Spinal cord (tissue), 10 donors: Measurements from ENCODE around the gene SUN2. TPM values are rescaled to one million over a fixed set of nuclear protein-coding genes. Genes with fewer than 3 reads are reported as not detected.
A peak's percentile ranks its signal among the peaks of the same experiment; 100 is the strongest.
"Not testable (repeated sequence)": the region's sequence is repeated elsewhere in the genome, so short reads cannot be mapped to it uniquely, and the experiment has no call there.

Experiments used
- DNase-seq, 6 donors: peaks; one replicate each; pipeline versions ENCODE4 v3.0.0 to v3.0.0-alpha.2; 2013 to 2015; ENCODE audit warnings: low spot score in 6 of 6, low read depth in 4 of 6
- H3K27ac ChIP-seq: one replicate; pipeline ENCODE4 v1.5.1; 2013; ENCODE audit warnings: low read depth, low read length, control low read depth
- H3K27me3 ChIP-seq: one replicate; pipeline ENCODE4 v1.6.1; 2013; ENCODE audit warnings: low read length; ENCODE audit not compliant: control insufficient read depth, insufficient read depth
- H3K36me3 ChIP-seq: one replicate; pipeline ENCODE4 v1.6.1; 2013; ENCODE audit warnings: low read length; ENCODE audit not compliant: control insufficient read depth, insufficient read depth
- H3K4me1 ChIP-seq: one replicate; pipeline ENCODE4 v1.6.1; 2013; ENCODE audit warnings: low read length; ENCODE audit not compliant: control insufficient read depth, insufficient read depth
- H3K4me3 ChIP-seq: one replicate; pipeline ENCODE4 v1.5.1; 2013; ENCODE audit warnings: low read depth, low read length, control low read depth
- H3K9me3 ChIP-seq: one replicate; pipeline ENCODE4 v1.6.1; 2013; ENCODE audit warnings: low read length; ENCODE audit not compliant: control insufficient read depth, insufficient read depth
- WGBS: methylation state at CpG from one replicate; pipeline ENCODE4 v1.1.5; 2013; ENCODE audit warnings: missing lambda C conversion rate; ENCODE audit not compliant: insufficient coverage; 5-methylcytosine and 5-hydroxymethylcytosine counted together
- long read RNA-seq, 4 donors: transcript quantifications; one replicate each; lab custom pipeline, GENCODE V29; 2026
- polyA plus RNA-seq, 2 donors: library from polyadenylated mRNA; unstranded; fragments of 120-200 nt; gene quantifications; one replicate each; pipeline ENCODE4 v1.2.1, GENCODE V29; 2013; ENCODE audit not compliant: insufficient read length in 2 of 2
- total RNA-seq, 2 donors: library from RNA; depleted of rRNA in 1 of 2; stranded (reverse); fragments of 120-200 nt in 1 of 2; fragments of >200 nt in 1 of 2; gene quantifications; one replicate each; pipeline versions ENCODE4 v1.2.3 to v1.2.4, GENCODE V29; 2013 to 2014
- donor health status: healthy.

The SUN2 gene, protein sequence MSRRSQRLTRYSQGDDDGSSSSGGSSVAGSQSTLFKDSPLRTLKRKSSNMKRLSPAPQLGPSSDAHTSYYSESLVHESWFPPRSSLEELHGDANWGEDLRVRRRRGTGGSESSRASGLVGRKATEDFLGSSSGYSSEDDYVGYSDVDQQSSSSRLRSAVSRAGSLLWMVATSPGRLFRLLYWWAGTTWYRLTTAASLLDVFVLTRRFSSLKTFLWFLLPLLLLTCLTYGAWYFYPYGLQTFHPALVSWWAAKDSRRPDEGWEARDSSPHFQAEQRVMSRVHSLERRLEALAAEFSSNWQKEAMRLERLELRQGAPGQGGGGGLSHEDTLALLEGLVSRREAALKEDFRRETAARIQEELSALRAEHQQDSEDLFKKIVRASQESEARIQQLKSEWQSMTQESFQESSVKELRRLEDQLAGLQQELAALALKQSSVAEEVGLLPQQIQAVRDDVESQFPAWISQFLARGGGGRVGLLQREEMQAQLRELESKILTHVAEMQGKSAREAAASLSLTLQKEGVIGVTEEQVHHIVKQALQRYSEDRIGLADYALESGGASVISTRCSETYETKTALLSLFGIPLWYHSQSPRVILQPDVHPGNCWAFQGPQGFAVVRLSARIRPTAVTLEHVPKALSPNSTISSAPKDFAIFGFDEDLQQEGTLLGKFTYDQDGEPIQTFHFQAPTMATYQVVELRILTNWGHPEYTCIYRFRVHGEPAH
- total RNA-seq: 10 to 100 TPM; 33.2 to 43.6 TPM
- 10 to 100 TPM; 48.4 to 66.9 TPM for polyA plus RNA-seq
- long read RNA-seq, donor 1, partial matches to known transcripts: 0 of 6 reads
- long read RNA-seq, donor 1, other reads (novel, unspliced or antisense): 6 of 6 reads
- long read RNA-seq, donor 2: 0 reads
- long read RNA-seq, donor 3, partial matches to known transcripts: 0 of 1 reads
- long read RNA-seq, donor 3, other reads (novel, unspliced or antisense): 0 of 1 reads
- long read RNA-seq, donor 4: 0 reads

DNA sequence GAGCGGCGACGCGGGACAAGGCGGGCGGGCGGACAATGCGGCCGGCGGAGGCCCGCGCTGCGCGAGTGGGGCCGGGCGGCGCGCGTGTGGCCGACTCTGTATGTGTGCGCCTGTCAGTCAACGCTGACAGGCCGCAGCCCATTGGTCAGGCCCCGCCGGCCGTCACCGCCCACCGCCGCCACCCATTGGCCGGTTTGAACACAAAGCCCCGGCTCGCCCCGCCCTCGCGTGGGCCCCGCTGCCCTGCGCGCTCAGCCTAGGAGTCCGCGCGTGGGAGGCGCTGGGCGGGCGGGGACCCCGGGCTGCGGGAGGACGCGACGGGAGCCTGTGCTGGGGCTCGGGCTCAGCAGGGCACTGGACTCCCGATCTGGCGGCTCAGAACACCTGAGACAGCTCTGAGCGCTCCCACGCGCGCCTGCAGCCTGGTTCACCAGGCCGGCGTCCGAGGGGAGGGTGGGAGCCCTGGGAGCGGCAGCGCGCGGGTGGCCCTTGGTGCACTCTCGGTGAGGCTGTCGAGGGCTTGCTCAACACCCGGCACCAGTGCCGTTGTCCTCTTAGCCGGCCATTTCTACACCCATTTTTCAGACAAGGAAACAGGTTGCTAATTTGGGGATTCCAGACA is at the start of gene SUN2:
Gene SUN2 (minus strand): TSS at position 88 of the 622 bp plus-strand sequence. CDS start 3,370 bp downstream, outside the sequence.
- DNase-seq: peak; percentile 72 to 97 (median 85)
- Histone ChIP-seq H3K27ac (peak within 1 kb of the TSS; percentile 75), H3K36me3 (peaks cover 18% of the 10 kb centered on the region), H3K4me3 (peak within 1 kb of the TSS; percentile 58), H3K4me1 (peaks cover 48% of the 10 kb centered on the region), H3K27me3 (no peaks in the 10 kb centered on the region), H3K9me3 (no peaks in the 10 kb centered on the region)
- WGBS: under 1% methylated on average over 68 of the region's 68 CpGs

DNA sequence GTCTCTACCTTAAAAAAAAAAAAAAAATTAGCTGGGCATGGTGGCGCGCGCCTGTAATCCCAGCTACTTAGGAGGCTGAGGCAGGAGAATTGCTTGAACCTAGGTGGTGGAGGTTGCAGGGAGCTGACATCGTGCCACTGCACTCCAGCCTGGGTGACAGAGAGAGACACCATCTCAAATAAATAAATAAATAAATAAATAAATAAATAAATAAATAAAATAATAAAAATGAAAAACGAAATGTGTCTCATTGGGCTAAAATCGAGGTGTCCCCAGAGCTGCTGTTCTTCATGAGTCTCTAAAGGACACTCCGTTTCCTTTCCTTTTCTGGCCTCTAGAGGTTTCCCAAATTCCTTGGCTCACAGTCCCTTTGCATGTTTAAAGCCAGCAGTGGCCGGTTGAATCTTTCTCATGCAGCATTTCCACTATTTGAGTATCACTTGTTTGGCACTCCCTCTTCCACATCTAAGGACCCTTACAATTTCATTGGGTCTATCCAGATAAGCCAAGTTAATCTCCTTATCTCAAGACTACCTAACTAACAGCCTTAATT is 49.3 kb upstream of the SUN2 start:
- 55% methylated on average over 3 of the region's 8 CpGs for WGBS
- not testable (repeated sequence) for H3K27ac ChIP-seq, H3K9me3 ChIP-seq, H3K4me1 ChIP-seq, H3K4me3 ChIP-seq, H3K27me3 ChIP-seq, H3K36me3 ChIP-seq, DNase-seq

DNA sequence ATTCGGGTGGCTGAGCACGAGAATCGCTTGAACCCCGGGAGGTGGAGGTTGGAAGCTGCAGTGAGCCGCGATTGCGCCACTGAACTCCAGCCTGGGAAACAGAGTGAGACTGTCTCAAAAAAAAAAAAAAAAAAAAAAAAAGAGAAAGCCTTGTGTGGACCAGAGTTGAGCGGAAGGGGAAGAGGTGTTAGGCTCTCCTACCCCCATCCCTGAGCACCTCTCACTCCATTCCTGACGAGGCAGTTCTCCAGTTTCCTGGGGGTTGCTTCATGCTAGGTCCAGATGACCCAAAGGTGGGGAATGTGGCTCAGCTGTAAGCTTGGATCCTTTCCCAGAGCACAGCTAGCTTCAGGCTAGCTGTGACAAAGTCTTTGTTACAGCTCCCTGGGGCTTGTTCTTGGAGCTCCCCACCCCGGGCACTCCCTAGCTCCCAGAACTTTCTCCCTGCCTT is 46.9 kb upstream of the SUN2 start:
- H3K36me3 ChIP-seq: no peaks in the 10 kb centered on the region
- H3K27ac ChIP-seq: no peak overlapping the region
- WGBS: 26% methylated on average over 6 of the region's 10 CpGs
- H3K27me3 ChIP-seq: peaks cover 2% of the 10 kb centered on the region
- no peak overlapping the region for H3K4me3 ChIP-seq
- peaks cover 6% of the 10 kb centered on the region for H3K4me1 ChIP-seq
- peak in 2 of 6 donors; percentile 55 to 69 for DNase-seq
- no peaks in the 10 kb centered on the region for H3K9me3 ChIP-seq

DNA sequence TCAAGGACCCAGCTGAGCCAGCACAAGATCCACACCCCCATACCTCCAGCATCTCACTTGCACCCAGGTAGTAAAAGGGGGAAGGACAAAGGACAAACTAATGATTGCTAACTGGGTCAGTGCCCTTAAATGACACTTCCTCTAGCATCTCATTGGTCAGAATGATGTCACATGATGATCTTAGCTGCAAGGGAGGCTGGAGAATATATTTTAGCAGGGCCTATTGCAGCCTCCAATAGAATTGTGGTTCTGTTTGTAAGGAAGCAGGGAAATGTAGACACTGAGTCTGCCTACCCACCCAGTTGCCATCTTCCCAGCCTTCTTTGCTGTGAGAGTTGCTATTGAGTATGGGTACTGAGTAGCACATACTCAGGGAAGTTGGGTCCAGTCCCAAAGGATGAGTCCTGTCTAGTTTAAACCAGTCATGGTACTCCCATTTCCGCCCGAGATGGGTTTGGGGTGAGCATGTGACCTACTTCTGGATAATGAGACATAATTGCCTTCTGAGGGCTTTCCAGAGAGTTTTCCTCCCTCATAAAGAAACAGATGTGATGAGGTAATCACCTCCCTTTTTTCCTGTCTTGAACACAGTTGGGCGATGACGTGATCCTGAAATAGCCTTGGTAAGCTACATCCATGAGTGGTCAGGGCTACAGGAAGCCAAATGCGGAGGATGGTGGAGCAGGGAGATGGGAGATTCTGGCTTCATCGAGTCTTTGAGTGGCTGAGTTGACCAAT is 43.6 kb upstream of the SUN2 start:
- Histone ChIP-seq H3K36me3 (no peaks in the 10 kb centered on the region), H3K27me3 (peaks cover 2% of the 10 kb centered on the region), H3K4me1 (peaks cover 6% of the 10 kb centered on the region), H3K4me3 (no peak overlapping the region), H3K27ac (no peak overlapping the region), H3K9me3 (no peaks in the 10 kb centered on the region)
- DNase-seq: no peak
- WGBS: 83% methylated on average over 4 of the region's 6 CpGs

DNA sequence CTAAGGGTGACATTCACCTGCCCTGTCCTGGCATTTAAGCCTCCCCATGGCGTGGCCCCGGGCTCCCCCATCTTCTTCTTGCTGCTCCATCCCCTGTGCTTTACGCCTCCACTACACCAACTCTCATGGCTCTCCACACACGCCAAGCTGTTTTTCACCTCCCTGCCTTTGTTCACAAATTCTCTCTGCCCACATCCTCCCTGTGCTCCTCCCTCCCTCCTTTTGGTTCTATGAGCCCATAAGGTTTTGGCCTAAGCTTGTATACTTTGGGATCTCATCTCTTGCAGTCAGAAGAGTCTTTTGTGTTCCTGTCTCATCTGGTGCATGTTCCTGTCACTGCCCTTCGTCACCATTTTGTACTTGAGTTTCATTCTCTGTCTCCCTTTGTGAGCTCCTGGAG is 42.7 kb upstream of the SUN2 start:
- no peak for DNase-seq
- Histone ChIP-seq H3K36me3 (no peaks in the 10 kb centered on the region), H3K27me3 (peaks cover 2% of the 10 kb centered on the region), H3K4me3 (no peak overlapping the region), H3K27ac (no peak overlapping the region), H3K9me3 (no peaks in the 10 kb centered on the region), H3K4me1 (peaks cover 6% of the 10 kb centered on the region)
- WGBS: 77% methylated on average over 5 of the region's 5 CpGs

DNA sequence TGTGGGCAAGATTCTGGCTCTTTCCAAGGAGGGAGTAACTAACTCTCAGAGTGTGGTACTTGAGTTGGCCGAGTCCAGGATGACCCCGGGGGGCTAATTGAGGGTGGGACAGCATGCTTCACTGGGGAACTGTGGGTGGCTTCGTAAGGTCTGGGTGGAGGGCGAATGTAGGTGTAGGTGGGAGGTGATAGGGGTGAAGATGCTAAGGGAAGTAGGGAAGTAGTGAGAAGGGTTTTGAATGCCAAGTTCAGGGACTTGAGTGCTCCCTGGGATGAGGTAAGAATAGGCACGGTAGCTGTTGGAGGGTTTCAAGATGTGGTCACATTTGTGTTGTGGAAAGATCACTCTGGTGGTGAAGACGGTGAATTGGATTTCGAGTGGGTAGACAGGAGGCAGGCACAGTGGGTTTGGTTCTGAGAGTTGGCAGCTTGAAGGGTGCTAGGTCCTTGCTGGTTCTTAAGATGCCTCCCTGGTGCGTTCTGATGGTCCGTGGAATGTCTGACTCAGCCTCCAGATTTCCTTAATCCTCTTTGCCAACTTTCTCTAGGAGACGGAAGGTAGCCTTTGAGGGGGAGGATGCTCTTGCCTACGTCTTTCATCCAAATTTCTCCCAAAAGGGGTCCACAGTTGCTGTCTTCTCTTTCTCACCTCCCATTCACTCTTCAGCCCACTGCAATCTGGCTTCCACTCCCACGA is 40.6 kb upstream of the SUN2 start:
- DNase-seq: no peak
- 79% methylated on average over 8 of the region's 12 CpGs for WGBS
- no peaks in the 10 kb centered on the region for H3K4me1 ChIP-seq
- no peaks in the 10 kb centered on the region for H3K9me3 ChIP-seq
- H3K36me3 ChIP-seq: no peaks in the 10 kb centered on the region
- peaks cover 2% of the 10 kb centered on the region for H3K27me3 ChIP-seq
- no peak overlapping the region for H3K27ac ChIP-seq
- H3K4me3 ChIP-seq: no peak overlapping the region

DNA sequence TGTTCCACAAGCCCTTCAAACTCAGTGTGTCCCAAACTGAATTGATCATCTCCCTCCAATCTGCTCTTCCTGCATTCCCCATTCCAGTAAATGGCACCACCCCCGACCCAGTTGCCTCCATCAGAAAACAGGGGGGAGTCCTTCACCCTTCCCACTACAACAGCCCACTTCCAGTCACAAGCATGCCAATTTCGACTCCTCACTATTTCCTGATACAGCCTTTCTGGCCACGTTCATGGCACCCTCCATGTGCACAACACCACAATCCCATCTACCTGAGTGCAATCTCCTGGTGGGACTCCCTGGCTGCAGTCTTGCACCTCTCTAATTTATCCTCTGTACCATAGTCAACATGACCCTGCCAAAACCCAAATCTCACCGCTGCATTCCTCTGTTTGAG is 39.8 kb upstream of the SUN2 start:
- Histone ChIP-seq H3K4me1 (no peaks in the 10 kb centered on the region), H3K9me3 (no peaks in the 10 kb centered on the region), H3K27me3 (peaks cover 2% of the 10 kb centered on the region), H3K36me3 (no peaks in the 10 kb centered on the region), H3K27ac (no peak overlapping the region), H3K4me3 (no peak overlapping the region)
- no peak for DNase-seq
- WGBS: 84% methylated on average over 3 of the region's 4 CpGs

DNA sequence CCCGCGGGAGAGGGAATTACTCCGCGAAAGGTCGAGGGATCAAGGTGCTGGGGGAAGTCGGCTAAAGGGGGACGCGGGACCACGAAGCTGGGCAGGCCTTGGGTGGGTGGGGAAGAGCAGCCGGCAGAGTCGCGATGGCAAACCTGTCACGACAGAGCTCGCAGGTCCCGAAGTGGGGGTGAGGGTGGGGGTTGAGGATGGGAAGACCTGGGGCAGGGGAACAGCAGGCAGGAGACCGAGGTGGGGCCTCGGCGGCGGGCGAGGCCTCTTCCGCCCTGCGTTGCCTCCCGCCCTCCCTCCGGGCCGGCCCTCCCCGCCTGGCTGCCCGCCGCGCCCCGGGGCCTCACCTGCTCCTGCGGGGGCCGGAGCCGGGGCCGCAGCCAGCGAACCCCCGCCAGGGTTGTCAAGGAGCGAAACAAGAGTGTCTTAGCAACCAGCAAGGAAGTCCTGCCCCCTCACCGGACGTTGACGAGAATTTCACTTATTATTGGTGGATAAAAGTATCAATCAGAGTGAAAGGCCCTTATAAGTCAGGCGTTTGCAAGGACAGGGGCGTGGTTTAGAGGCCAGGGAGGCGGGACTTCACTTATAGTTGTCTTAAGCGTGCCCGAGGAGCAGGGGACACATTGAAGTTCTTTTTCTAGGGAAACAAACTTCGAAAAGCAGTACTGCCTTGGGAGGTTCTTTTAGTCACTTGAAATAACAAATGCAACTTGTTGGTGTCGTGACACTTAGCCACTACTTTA is 38.1 kb upstream of the SUN2 start, which contains the start of gene DNAL4:
Gene DNAL4 (minus strand): TSS at position 423 of the 746 bp plus-strand sequence. CDS start 11,412 bp downstream, outside the sequence.
- Histone ChIP-seq H3K27me3 (peaks cover 2% of the 10 kb centered on the region), H3K9me3 (no peaks in the 10 kb centered on the region), H3K4me1 (peaks cover 6% of the 10 kb centered on the region), H3K27ac (peak within 1 kb of the TSS; percentile 57), H3K4me3 (peak within 1 kb of the TSS; percentile 45), H3K36me3 (peaks cover 9% of the 10 kb centered on the region)
- DNase-seq: peak; percentile 94 to 99 (median 96)
- WGBS: under 1% methylated on average over 46 of the region's 47 CpGs
